Measurements from ENCODE around the gene PHPT1.
"Not testable (repeated sequence)": the region's sequence is repeated elsewhere in the genome, so short reads cannot be mapped to it uniquely, and the experiment has no call there.

Gene PHPT1

DNA sequence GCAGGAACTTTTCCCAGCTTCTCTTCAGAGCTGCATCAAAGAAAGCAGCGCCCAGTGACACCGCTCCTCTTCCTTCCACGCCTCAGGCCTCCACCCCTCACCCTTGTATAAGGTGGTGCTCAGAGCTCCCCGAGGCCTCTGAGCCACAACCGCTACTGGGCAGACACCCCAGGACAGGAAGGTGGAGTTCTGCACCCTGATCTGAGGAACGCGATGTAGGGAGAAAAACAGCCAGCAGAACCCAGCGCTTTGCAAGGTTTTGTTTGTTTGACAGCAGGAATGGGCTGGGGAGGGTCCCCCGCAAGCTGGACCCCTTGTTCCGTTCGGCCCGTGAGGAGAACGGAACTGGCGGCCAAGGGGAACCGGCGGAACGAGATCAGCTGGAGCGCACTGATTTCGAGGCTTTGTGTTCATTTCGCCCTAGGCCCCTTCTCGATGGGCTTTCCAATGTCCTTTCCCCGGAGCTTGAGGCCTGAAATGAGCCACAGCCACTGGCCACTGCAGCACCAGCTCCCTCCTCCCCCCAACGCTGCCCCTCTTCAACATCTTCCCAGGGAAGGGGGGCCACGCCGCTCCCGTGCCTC lies 12.8 kb downstream of the PHPT1 start:
- no peak for DNase-seq

DNA sequence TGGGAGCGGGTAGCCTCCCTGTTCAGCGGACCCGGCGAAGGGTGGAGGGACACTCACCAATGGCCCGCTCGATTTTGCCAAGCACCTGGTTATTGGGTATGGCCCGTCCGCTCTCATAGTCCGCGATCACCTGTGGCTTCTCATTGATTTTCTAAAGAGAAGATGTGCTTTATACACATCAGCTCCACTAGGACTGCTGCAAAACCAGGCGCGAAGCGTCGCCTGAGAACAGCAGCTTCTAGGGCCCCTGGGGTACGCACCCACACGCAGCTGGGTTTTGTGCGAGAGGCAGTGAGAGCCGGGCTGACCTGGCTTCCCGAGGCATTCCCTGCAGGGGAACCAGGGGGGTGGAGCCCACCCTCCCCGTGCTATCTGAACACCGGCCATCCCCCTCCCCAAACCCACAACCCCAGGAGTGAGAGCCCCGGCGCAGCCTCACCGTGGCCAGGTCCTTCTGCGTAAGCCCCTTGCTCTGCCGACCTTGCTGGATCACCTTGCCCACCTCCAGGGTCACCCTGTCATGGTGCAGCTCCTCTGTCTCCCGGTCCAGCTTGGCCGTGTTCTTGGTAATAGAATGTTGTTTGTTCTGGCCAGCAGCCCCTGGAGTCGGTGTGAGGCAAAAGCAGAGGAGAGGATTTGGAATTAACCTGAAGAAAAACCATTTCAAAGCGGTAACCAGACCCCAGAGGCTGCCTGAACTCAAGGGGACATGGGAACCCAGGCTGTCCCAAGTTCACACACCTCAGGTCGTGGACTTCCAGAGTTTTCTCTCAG lies 13.8 kb downstream of the PHPT1 start:
- DNase-seq: no peak

- no peak for DNase-seq
Measured at GRCh38 chr9:136863623-136864273, 14.5 kb downstream of the PHPT1 start.

- no peak for DNase-seq
Measured at GRCh38 chr9:136865041-136865767, 16.0 kb downstream of the PHPT1 start.

DNA sequence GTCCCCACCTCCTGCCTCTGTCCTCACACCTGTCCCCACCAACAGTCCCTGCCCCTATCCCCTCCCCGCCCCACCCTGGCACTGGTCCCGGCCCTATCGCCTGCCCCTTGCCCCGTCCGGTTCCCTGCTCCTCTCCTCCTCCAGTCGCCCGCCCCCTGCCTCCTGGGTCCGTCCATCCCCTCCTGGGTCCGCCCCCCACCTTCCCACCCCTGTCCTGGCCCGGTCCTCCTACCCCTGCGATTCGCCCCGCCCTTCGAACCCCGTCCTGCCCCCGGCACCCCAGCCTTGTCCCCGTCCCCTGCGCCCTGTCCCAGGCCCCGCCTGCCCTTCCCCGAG lies 16.5 kb downstream of the PHPT1 start:
- no peak for DNase-seq

- DNase-seq: not testable (repeated sequence)
Measured at GRCh38 chr9:136866898-136867421, 17.8 kb downstream of the PHPT1 start.

- no peak for DNase-seq
Measured at GRCh38 chr9:136867480-136867879, 18.3 kb downstream of the PHPT1 start.

DNA sequence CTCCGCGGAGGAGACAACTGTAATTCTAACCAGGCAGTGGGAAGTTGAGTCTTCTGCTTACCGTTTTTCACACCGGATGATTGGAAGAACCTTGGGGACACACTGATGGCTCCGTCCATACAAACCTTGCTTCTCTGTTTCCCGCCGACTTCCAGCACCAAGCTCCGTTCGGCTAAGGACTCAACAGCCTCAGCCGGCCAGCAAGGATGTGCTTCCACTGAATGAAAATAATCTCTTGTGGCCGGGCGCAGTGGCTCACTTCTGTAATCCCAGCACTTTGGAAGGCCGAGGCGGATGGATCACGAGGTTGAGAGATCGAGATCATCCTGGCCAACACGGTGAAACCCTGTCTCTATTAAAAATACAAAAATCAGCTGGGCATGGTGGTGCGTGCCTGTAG lies 18.7 kb downstream of the PHPT1 start:
- no peak for DNase-seq

- no peak for DNase-seq
Measured at GRCh38 chr9:136868644-136869043, 19.4 kb downstream of the PHPT1 start.

DNA sequence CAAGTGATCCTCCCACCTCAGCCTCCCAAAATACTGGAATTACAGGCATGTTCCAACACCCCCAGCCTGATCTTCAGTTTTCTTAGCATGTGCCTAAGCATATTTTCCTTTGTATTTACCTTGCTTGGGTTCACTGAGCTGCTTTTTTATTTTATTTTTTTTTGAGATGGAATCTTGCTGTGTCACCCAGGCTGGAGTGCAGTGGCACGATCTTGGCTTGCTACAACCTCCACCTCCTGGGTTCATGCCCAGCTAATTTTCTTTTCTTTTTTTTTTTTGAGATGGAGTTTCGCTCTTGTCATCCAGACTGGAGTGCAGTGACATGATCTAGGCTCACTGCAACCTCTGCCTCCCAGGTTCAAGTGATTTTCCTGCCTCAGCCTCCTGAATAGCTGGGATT lies 20.4 kb downstream of the PHPT1 start:
- DNase-seq: not testable (repeated sequence)

GRCh38 chr9:136875155-136875554 lies 25.9 kb downstream of the PHPT1 start:
- no peak for DNase-seq

- DNase-seq: no peak
Measured at GRCh38 chr9:136876476-136876875, 27.3 kb downstream of the PHPT1 start.

GRCh38 chr9:136880651-136881050 lies 31.4 kb downstream of the PHPT1 start:
- DNase-seq: no peak

GRCh38 chr9:136881691-136882108 lies 32.5 kb downstream of the PHPT1 start:
- no peak for DNase-seq

DNA sequence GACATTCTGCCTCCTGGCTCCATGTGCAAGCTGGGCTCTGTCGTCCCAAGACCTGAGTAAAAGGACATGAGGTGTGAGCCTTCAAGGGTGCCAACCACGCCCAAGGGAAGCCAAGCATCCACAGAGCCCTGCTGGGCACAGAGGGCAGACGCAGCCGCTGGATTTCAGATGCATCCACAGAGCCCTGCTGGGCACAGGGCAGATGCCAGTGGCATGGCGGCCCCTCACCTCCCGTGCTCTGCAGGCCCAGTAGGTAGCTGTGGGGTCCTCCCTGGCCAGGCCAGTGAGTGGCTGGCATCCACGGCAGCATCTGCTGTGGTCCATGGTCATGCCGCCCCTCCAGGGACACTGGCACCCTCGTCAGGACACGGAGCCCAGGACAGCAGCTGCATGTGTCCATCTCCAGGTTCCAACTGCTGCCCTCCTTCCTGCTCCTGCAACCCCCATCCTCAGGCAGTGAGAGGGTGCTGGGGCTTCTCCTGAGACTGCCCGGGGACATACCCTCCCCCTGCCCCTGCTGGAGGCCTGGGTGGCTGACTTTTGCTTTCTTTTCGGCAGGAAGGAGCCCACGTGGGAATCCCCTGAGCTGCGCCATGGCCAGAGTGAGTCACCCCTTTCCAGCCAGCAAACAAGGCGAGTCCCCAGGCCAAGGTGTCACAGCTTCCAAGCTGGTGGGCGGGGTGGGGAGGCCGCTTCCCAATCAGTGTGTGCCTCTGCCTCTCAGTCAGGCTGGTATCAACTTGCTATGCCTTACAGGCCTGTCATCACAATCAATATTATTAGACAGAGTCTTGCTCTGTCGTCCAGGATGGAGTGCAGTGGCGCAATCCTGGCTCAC lies 33.1 kb downstream of the PHPT1 start:
- peak; percentile 57 for DNase-seq

DNA sequence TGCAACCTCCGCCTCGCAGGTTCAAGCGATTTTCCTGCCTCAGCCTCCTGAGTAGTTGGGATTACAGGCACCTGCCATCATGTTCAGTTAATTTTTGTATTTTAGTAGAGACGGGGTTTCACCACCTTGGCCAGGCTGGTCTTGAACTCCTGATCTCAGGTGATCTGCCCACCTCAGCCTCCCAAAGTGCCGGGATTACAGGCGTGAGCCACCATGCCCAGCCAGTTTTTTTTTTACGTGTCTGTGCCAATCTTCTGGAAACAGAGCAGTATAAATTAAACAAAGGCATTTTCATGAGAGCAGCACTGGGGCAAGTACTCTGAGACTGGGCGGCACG lies 33.7 kb downstream of the PHPT1 start:
- not testable (repeated sequence) for DNase-seq

GRCh38 chr9:136883670-136884069 lies 34.5 kb downstream of the PHPT1 start:
- DNase-seq: not testable (repeated sequence)

- DNase-seq: peak; percentile 99
Measured at GRCh38 chr9:136885950-136886578, 36.9 kb downstream of the PHPT1 start, which contains the start of gene TRAF2. TRAF2 (plus strand) TSS chr9:136886516; CDS start chr9:136898741, 12,225 bp downstream.

GRCh38 chr9:136886610-136887597 lies 37.7 kb downstream of the PHPT1 start:
- DNase-seq: peak; percentile 18

DNA sequence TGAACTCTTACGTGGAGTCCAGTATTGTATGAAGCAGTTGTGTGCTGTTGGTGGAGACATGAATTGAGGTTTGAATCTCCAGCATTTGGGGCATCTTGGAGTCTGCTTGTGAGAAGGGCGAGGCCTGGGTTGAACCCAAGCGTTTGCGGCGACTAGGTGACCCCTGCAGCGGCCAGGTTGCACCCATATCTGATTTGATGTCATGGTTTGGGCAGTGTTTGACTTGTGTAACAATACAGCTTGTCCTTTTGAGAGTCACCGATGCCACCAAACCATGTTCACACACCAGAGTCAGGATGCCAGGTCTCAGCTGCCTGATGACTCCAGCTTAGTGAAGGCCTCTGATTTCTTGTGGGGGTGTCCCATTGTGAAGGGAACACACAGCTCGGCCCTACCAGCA lies 39.2 kb downstream of the PHPT1 start:
- DNase-seq: no peak

- no peak for DNase-seq
Measured at GRCh38 chr9:136889858-136890257, 40.6 kb downstream of the PHPT1 start.
